Measurements from ENCODE around the gene MATCAP1. TPM values are rescaled to one million over a fixed set of nuclear protein-coding genes. Genes with fewer than 3 reads are reported as not detected.

MATCAP1 gene
- total and polyA plus RNA-seq, 2 of the 13 experiments (the other 11 are each of a cell fraction or from before 2014, with no cell fraction given) = 11.2 to 24.5 TPM

- no peak for TF ChIP-seq ZMYM3 (CRISPR knock-in tag; IDR thresholded peaks at IDR 0.05)
- TF ChIP-seq ZFP1 (CRISPR knock-in tag; IDR thresholded peaks at IDR 0.05) = no peak
- TF ChIP-seq TGIF2 (CRISPR knock-in tag; IDR thresholded peaks at IDR 0.05) = no peak
- TF ChIP-seq ZNF318 (CRISPR knock-in tag; IDR thresholded peaks at IDR 0.05) = 0 out of 2 replicates have a peak, but pooled peaks have one; percentile 60
- no peak for TF ChIP-seq HES4 (CRISPR knock-in tag; IDR thresholded peaks at IDR 0.05; ENCODE audit: borderline replicate concordance)
- TF ChIP-seq TBX3 (IDR thresholded peaks at IDR 0.05; ENCODE audit: borderline replicate concordance) = no peak
- 0 out of 2 replicates have a peak, but pooled peaks have one; percentile 34 for TF ChIP-seq PITX1 (CRISPR knock-in tag; IDR thresholded peaks at IDR 0.05)
- TF ChIP-seq ZNF598 (CRISPR knock-in tag; IDR thresholded peaks at IDR 0.05; ENCODE audit: borderline replicate concordance) = no peak
- TF ChIP-seq YY1 (IDR thresholded peaks at IDR 0.05; ENCODE audit: insufficient read depth, insufficient replicate concordance, low read depth, low read length) = peak; percentile 81
- peak; percentile 88 for TF ChIP-seq DBP (CRISPR knock-in tag; IDR thresholded peaks at IDR 0.05; ENCODE audit: not compliant biosample characterization)
- no peak for TF ChIP-seq ZIK1 (CRISPR knock-in tag; IDR thresholded peaks at IDR 0.05; ENCODE audit: borderline replicate concordance, low read depth)
- 0 out of 2 replicates have a peak, but pooled peaks have one; percentile 41 for TF ChIP-seq ZNF546 (CRISPR knock-in tag; conservative IDR thresholded peaks at IDR 0.05)
- 0 out of 2 replicates have a peak, but pooled peaks have one; percentile 84 for TF ChIP-seq ATF5 (CRISPR knock-in tag; IDR thresholded peaks at IDR 0.05; ENCODE audit: low read depth)
- no peak for TF ChIP-seq KLF15 (CRISPR knock-in tag; IDR thresholded peaks at IDR 0.05; ENCODE audit: borderline replicate concordance)
- TF ChIP-seq ZNF879 (CRISPR knock-in tag; IDR thresholded peaks at IDR 0.05) = no peak
- no peak for TF ChIP-seq ZNF232 (CRISPR knock-in tag; IDR thresholded peaks at IDR 0.05; ENCODE audit: borderline replicate concordance)
- TF ChIP-seq FOXK2 (IDR thresholded peaks at IDR 0.05) = no peak
- 0 out of 2 replicates have a peak, but pooled peaks have one; percentile 20 for TF ChIP-seq CREB3 (CRISPR knock-in tag; IDR thresholded peaks at IDR 0.05)
These were observed 28.2 kb downstream of the MATCAP1 start (continued) for GRCh38 chr16:67155295-67156142.

All from HepG2 (cell line).